G401 (cell line): ENCODE results near the gene ODF4. TPM values are rescaled to one million over a fixed set of nuclear protein-coding genes. Genes with fewer than 3 reads are reported as not detected.
"Not testable (repeated sequence)": the region's sequence is repeated elsewhere in the genome, so short reads cannot be mapped to it uniquely, and the experiment has no call there.

ENCODE experiments used
- DNase-seq: peaks from one replicate; pipeline ENCODE4 v3.0.0-alpha.2; 2015; ENCODE audit warnings: low spot score
- in situ Hi-C: cut with HindIII; loops from 2 replicates; pipeline ENCODE4 v1.10.0; 2016; ENCODE audit warnings: low sequenced_read_pairs, mixed read lengths
- total RNA-seq: library from RNA; depleted of rRNA; stranded (reverse); fragments of >200 nt; shearing (Covaris generic); gene quantifications from 2 replicates; pipeline ENCODE4 v1.2.3, GENCODE V29; 2014; rRNA removed

Gene ODF4
- total RNA-seq, 1 experiment from 2014 or later = not detected

- in situ Hi-C loops = no loop called here
- no peak for DNase-seq
Measured at GRCh38 chr17:8387914-8388651, 48.4 kb downstream of the ODF4 start.

GRCh38 chr17:8391711-8392110, 52.1 kb downstream of the ODF4 start:
- in situ Hi-C loops = no loop called here
- no peak for DNase-seq

- in situ Hi-C loops = no loop called here
- DNase-seq = no peak
Measured at GRCh38 chr17:8392274-8392673, 52.6 kb downstream of the ODF4 start.

- in situ Hi-C loops = no loop called here
- no peak for DNase-seq
Measured at GRCh38 chr17:8392674-8393469, 53.2 kb downstream of the ODF4 start.

GRCh38 chr17:8393470-8394231, 54.0 kb downstream of the ODF4 start:
- in situ Hi-C loops = no loop called here
- DNase-seq = no peak

GRCh38 chr17:8394497-8394896, 54.9 kb downstream of the ODF4 start:
- in situ Hi-C loops, DNase-seq: not testable (repeated sequence)

Other genes starting within 250 kb of the ODF4 start
- 0.85 TPM in 1 of 2 replicates, not detected in the other for gene ALOXE3, start 221.3 kb upstream of the ODF4 start, total RNA-seq
- gene HES7, start 215.7 kb upstream of the ODF4 start, total RNA-seq = 1.1 and 3.9 TPM in 2 replicates
- gene PER1, start 187.4 kb upstream of the ODF4 start, total RNA-seq = 29.0 and 34.0 TPM in 2 replicates
- gene VAMP2, start 176.9 kb upstream of the ODF4 start, total RNA-seq = 1.0 and 1.4 TPM in 2 replicates
- gene TMEM107, start 163.5 kb upstream of the ODF4 start, total RNA-seq = 37.8 and 60.6 TPM in 2 replicates
- 24.3 and 25.6 TPM in 2 replicates for gene BORCS6, start 149.7 kb upstream of the ODF4 start, total RNA-seq
- 162 and 166 TPM in 2 replicates for gene AURKB, start 129.3 kb upstream of the ODF4 start, total RNA-seq
- 15.0 and 22.9 TPM in 2 replicates for gene CTC1, start 91.8 kb upstream of the ODF4 start, total RNA-seq
- gene PFAS, start 90.6 kb upstream of the ODF4 start, total RNA-seq = 133 and 173 TPM in 2 replicates
- gene RANGRF, start 51.2 kb upstream of the ODF4 start, total RNA-seq = 54.4 and 65.3 TPM in 2 replicates
- gene SLC25A35, start 44.4 kb upstream of the ODF4 start, total RNA-seq = 0.68 and 1.7 TPM in 2 replicates
- gene ARHGEF15, start 29.6 kb upstream of the ODF4 start, total RNA-seq = 4.6 and 5.6 TPM in 2 replicates
- 3,963 and 5,110 TPM in 2 replicates for gene RPL26, start 43.4 kb downstream of the ODF4 start, total RNA-seq
- gene RNF222, start 58.0 kb downstream of the ODF4 start, total RNA-seq = 0.03 TPM in 1 of 2 replicates, not detected in the other
- gene NDEL1, start 96.0 kb downstream of the ODF4 start, total RNA-seq = 22.3 and 33.4 TPM in 2 replicates